Medulla oblongata (tissue), 1 donor: ENCODE measurements around the gene KNG1.
"Not testable (repeated sequence)": the region's sequence is repeated elsewhere in the genome, so short reads cannot be mapped to it uniquely, and the experiment has no call there.

Source experiments
- DNase-seq: peaks from one replicate; pipeline ENCODE4 v3.0.0-alpha.2; 2015; ENCODE audit errors: extremely low spot score

KNG1 gene

DNA sequence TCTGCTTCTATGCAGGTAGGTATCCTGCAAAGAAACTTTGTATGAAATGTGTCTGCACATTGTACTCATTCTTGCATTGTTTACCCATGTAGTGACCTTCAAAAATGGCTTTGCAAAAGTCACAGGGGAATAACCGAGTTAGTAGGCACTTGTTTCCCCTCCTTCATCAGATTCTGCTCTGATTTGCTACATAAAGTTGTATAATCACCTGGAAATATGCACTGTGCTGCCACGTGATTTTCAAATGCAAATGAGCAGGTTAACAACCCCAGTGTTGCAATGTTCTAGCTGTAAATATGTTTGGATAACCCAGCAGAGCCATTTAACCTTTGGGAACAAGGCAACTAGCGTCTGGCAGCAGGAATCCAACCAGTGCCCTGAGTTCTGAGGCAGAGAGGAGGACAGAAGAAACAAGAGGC, at the start of gene KNG1:
KNG1 (plus strand) TSS at position 321 of the 419 bp plus-strand sequence. CDS start 184 bp downstream, outside the sequence.
- no peak for DNase-seq

DNA sequence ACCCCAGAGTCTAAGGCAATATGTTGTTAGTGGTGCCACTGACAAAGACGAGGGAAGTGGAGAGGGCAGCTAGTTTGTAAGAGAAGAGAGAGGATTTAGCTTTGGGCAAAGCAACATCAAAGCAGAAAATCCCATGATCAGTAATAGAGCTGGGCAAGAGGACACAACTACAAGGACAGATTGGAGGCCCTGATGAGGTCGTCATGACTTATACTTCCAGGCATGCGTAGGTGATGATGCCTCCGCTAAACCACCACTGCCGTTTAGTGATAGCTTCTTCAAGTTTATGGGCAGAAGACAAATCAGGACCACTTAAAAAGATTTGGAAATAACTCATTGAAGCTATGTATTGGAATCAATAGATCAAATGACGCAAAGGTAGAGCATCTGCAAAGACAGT, 48.7 kb upstream of the KNG1 start:
- DNase-seq = no peak

DNA sequence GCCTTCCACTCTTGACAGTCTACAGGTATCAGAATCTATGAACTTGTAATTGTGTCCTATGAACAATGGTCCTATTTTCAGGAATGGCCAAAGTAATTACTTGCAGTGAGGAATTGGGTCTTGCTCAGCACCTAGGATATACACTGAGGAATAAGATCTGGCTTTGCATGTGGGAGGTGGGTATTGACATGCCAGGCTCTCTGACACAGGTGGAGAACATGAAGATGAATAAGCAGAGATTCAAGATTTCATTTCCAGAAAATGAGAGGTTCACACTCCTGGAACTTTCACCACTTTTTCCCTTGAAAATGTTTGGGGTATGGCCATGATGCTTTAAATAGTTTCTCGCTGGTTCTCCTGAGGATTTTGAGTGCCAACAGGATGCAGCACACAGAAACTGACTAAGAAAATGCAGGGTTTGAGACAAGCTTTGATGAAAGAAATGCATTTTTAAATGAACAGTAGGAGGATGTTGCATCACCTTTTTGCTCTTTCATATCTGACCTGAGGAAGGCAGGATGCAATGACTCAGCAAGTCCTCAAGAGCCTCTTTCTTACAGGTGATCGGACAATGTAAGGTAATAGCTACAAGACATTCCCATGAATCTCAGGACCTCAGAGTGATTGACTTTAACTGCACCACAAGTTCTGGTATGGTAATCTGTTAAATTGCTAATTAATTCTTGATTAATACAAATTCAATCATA, 47.6 kb upstream of the KNG1 start:
- DNase-seq = no peak

DNA sequence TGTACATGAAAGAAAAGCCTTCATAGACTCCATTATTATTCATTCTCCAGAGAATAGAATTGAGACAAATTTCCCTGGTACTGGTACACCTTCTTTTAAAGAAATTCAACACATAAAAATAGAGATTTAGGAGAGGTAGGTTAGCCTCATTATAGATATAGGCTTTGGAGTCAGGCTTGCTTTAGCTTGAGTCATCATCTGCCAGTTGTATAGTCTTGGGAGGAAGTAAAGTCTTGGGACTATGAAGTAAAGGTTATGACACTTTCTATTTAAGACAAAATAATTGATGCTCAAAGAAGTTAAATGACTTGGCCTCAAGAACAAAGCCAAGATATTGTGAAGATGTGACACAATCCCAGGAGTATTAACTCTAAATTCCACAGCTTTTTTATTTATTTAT, 47.0 kb upstream of the KNG1 start:
- DNase-seq = no peak

DNA sequence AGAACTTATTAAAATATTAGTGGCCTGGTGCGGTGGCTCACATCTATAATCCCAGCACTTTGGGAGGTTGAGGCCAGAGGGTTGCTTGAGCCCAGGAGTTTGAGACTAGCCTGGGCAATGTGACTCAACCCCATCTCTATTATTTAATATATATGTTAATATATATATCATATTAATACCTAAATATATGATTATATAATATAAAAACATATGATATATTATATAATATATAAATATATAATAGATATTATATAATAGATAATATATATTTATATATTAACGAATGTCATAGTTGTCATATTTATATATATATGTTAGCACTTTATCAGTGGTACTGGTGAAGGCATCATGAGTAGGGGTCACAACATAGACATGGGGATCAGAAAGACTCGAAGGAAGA, 46.1 kb upstream of the KNG1 start:
- no peak for DNase-seq

DNA sequence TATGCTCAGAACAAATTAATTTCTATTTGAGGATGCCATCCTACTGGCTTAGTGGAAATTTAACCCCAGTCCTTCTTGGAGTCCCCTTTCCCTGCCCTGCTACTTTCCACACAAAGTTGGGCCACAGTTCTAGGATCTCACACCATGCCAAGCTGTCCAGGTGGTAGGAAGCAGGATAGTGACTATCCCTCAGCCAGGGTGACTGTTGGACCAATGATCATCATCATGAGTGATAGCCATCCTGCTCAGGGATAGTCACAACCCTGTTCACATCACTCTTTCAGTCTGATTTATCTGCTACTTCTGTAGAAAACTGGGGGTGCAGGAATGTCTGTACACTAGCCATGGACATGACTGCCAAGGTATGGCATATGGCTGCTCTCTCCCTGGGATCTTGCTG, 38.6 kb upstream of the KNG1 start:
- no peak for DNase-seq

DNA sequence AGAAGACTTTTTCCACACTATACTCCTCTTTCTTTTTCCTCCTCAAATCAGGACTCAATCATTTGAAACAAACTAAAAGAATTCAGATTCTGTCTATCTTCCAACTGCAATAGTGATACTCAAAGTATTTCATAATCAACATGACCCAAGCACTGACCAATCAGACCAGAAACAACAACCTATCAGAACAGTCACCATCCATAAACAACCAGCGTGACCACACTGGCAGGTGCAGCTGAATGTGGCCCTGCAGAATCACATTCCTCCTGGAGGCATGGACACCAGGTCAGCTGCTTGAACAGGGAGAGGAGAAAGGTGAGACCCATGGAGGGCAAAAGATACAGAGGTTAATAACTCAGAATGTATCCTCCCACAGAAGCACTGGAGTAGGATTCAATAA, 38.0 kb upstream of the KNG1 start:
- no peak for DNase-seq

DNA sequence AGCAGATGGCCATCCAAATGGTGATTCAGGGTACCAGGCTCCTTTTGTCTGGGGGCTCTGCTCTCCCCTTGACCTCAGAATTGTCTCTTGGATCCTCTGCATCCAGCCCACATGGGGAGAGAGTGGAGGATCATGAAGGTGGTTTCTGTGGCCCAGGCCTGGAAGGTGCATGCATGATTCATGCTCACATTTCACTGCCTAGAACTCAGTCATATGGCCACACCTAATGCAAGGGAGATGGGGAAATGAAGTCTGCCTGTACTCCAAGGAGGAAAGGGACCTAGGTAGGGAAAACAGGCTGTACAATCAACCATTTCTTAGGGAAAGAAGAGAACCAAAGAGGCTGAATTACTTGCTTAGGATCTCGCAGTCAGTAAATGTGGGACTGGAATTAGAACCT, 36.3 kb upstream of the KNG1 start:
- DNase-seq = no peak

DNA sequence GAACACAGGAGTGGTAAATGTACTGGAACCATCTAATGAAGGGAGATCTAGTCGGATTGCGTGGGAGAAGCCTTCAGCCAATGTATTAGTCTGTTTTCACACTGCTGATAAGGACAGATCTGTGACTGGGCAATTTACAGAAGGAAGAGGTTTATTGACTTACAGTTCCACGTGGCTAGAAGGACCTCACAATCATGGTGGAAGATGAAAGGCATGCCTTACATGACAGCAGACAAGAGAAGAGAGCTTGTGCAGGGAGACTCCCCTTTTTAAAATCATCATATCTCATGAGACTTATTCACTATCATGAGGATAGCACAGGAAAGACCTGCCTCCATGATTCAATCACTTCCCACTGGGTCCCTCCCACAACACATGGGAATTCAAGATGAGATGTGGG, 34.3 kb upstream of the KNG1 start:
- no peak for DNase-seq

DNA sequence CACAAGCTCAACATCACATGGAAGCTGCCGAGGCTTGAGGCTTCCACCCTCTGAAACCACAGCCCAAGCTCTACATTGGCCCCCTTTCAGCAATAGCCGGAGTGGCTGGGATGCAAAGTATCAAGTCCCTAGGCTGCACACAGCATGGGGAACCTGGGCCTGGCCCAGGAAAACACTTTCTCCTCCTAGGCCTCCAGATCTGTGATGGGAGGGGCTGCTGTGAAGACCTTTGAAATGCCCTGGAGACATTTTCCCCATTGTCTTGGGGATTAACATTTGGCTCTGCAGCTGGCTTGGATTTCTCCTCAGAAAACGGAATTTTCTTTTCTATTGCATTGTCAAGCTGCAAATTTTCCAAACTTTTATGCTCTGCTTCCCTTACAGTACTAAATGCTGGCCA, 33.2 kb upstream of the KNG1 start:
- no peak for DNase-seq

DNA sequence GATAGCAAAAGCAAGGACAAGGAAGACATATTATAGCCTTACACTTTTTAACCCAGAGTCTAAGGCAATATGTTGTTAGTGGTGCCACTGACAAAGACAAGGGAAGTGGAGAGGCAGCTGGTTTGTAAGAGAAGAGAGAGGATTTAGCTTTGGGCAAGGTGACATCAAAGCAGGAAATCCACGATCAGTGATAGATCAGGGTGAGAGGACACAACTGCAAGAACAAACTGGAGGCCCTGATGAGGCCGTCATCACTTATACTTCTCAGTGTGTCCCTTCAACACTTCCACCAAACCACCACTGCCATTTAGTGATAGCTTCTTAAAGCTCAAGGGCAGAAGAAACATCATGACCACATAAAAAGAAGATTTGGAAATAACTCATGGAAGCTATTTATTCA, 30.7 kb upstream of the KNG1 start:
- DNase-seq = not testable (repeated sequence)

DNA sequence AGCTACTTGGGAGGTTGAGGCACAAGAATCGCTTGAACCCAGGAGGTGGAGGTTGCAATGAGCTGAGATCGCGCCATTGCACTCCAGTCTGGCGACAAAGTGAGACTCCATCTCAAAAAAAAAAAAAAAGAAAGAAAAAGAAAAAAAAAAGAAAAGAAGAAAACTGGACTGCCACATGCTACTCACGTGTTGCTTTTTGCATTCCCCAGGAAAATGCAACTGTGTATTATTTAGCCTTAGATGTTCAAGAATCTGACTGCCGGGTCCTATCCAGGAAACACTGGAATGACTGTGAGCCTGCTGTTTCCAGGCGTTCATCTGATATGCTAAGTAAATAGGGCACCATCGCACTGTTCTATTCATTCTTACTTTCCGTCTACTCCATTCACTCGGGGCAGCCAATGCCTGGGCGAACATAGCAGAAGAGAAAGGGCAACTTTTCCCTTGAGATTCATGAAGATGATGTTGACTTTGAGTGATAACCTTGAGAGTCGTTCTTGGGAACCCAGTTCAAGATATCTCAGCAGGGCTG, 30.0 kb upstream of the KNG1 start:
- no peak for DNase-seq

DNA sequence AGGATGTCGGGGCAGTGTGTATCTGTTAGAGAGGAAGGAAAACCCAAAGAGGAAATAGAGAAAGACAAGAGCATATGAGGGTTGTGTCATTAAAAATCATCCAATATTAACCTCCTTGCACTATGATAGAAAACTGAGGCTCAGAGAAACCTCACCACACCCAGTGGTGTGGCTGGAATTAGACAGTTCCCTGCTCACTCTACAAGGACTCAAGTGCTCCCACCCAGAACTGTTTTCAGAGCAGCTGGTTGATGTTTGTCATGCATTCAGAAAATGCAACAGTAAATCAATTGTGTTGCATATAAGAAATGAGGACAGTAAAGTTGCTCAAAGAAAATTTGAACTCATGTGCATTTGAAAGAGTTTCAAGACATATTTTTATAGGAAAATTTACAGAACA, 26.9 kb upstream of the KNG1 start:
- DNase-seq = not testable (repeated sequence)

DNA sequence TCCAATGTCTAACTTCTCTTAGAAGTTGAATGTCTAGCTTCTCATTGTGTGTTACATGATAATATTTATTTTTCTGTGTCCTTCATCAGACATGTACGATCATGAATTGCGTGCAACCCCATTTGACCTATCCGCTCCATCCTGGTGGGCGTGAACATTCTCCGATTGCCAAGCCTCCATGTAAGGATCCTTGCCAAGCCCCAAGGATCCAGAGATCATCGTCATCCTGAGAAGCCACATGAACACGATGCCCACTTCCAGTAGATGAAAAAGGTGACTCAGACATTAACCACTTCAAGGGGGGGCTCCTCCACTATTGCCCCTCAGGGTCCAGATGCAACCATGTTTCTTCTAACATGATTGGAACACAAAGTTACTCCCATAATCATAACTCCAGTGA, 25.5 kb upstream of the KNG1 start:
- DNase-seq = no peak

DNA sequence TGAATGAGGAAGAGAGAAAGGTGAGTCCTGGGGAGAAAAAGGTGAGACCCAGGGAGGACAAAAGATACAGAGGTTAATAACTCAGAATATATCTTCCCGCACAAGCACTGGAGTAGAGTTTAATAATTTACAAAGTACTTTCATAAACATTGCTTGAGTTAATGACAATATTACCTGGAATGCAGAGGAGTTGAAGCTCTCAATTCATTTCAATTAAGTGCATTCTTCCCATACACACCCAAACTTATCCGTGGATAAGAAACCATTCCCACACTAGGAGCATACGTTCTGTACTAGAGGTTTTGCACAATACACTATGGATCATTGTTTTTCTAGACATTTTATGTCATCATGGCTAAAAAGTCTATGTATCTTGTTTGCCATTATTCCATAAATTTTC, 23.3 kb upstream of the KNG1 start:
- no peak for DNase-seq

DNA sequence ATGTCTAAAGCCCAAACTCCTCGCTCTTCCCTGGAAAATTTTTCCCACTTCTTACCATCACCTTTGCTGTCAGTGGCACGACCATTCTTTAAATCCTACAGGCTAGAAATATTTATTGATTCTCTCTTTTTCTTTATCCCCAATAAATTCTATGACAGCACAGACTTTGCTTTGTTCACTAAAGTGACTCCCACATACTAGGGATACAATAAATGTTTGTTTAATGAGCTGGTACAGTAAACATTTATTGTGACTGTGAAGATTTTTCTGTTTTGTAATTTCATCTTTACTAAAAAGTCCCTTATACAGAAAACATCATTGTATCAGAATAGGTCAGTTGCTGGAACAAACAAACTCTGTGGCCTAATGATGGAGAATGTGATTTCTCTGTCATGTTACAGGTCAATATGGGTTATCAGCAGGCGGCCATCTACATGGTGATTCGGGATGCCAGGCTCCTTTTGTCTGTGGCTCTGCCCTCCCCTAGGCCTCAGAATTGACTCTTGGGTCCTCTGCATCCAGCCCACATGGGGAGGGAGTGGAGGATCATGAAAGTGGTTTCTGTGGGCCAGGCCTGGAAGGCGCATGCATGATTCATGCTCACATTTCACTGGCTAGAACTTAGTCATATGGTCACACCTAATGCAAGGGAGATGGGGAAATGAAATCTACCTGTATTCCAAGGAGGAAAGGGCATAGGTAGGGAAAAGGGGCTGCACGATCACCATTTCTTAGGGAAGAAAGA, 22.7 kb upstream of the KNG1 start:
- DNase-seq = no peak

DNA sequence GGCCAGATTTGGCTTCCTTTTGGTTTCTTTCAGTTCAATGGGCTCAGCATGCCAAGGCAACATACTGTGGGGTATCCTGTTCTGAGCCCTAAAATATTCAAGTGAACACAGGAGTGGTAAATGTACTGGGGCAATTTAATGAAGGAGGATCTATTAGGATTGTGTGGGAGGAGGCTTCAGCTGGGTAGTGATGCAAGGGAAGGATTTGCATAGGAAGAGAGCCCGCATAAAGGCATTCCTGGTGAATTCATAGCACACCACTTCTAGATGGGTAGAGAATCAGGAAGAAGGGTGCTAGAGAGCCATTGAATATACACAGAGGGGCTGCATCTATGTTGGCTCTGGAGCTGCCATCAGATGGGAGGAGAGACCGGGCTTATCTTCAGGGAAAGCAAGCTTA, 20.6 kb upstream of the KNG1 start:
- DNase-seq = no peak

DNA sequence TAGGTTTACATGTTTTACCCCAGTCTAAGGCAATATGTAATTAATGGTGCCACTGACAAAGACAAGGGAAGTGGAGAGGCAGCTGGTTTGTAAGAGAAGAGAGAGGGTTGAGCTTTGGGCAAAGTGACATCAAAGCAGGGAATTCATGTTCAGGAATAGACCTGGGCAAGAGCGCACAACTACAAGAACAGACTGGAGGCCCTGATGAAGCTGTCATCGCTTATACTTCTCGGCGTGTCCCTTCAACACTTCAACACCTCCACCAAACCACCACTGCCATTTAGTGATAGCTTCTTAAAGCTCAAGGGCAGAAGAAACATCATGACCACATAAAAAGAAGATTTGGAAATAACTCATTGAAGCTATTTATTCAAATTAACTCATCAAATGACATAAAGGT, 19.6 kb upstream of the KNG1 start:
- no peak for DNase-seq

DNA sequence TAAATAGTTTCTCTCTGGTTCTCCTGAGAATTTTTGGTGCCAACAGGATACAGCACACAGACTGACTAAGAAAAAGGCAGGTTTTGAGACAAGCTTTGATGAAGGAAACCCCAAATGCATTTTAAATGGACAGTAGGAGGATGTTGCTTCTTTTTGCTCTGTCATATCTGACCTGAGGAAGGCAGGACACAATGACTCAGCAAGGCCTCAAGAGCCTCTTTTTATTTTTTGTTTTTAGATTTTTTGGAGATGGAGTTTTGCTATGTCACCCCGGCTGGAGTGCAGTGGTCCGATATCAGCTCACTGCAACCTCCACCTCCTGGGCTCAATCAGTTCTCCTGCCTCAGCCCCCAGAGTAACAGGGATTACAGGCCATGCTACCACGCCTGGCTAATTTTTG, 16.9 kb upstream of the KNG1 start:
- no peak for DNase-seq

DNA sequence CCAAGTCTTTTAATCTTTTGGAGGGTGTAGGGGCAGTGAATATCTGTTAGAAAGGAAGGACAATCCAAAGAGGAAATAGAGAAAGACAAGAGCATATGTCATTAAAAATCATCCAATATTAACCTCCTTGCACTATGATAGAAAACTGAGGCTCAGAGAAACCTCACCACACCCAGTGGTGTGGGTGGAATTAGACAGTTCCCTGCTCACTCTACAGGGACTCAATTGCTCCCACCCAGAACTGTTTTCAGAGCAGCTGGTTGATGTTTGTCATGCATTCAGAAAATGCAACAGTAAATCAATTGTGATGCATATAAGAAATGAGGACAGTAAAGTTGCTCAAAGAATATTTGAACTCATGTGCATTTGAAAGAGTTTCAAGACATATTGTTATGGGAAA, 14.7 kb upstream of the KNG1 start:
- DNase-seq = not testable (repeated sequence)

DNA sequence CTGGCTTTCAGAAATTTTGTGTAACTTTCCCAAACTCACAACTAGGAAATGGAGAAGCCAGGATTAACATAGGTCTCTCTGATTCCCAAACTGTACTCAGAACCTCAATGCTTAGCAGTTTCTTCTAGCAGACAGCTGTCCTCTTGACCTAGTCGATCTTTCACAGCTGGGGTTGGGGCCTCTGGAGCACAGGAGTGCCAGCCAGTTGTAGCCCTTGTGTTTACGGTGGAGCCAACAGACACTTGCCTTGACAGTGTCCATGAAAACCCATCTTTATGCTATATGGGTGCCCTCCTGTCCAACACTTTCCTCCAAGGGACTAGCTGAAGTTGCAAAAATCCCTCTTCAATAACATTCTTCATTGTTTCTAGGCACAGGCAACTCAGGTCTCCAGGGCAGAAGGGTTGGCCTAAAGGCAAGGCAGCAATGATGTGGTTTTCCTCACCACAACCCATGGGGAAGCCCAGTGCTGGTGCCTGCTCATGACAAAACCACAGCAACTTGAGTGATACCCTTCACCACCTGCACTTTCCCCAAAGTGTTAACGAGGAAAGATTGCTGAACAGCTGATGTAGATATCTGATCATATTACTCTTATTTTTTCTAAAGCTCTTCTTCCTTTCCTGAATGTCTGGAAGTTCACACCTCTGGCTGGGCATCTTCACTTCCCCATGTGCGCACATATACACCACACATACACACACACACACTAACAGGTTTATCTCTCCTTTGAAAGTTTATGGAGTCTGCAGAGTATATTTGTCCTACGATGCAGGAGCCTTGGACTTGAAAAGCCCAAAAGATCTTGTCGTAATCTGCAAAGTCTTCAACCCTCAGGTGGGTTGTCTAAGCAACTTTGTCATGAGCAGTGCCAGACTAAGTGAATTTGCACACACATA, 11.0 kb upstream of the KNG1 start:
- no peak for DNase-seq

DNA sequence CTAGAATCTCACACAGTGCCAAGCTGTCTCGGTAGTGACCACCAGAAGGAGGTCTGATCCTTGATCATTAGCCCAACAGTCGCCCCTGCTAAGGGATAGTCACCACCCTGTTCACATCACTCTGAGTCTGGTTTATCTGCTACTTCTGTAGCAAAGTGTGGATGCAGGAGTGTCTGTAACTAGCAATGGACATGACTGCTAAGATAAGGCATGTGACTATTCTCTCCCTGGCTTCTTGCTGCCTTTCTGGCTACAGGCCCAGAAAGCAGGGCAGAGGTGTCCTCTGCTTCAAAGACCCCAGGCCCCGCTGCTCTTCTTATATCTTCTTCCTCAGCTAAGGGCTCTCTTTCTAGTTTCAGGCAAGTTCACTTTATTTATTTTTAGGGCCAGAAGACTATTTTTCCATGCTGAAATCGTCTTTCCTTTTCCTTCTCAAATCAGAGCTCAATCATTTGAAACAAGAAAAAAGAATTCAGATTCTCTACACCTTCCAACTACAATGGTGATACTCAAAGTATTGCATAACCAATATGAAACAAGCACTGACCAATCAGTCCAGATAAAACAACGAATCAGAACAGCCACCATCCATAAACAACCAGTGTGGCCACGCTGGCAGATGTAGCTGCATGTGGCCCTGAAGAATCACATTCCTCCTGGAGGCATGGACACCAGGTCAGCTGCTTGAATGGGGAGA, 8.0 kb upstream of the KNG1 start:
- DNase-seq = no peak
